Prostate gland (tissue), 2 donors: ENCODE measurements around the gene BRCA1.

Experiments
- CTCF ChIP-seq, 4 experiments: fragments of 200-600 bp in 2 of 4; fragments of 450-650 bp in 2 of 4; sonication (generic) in 2 of 4; IDR thresholded peaks; 1 replicate in 3 of 4; 2 replicates in 1 of 4; pipeline ENCODE4 v1.5.1; 2016 to 2019; ENCODE audit warnings: antibody characterized with exemption in 4 of 4, mild to moderate bottlenecking in 2 of 4, moderate library complexity in 2 of 4
- POLR2AphosphoS5 ChIP-seq: sonication (generic); formaldehyde crosslinking; IDR thresholded peaks from one replicate; pipeline ENCODE4 v1.6.1; 2017; ENCODE audit warnings: antibody characterized with exemption

GRCh38 chr17:43033948-43034881, 90.9 kb downstream of the BRCA1 start:
- TF ChIP-seq POLR2AphosphoS5 (no peak), CTCF (IDR thresholded peaks at IDR 0.05) (no peak)
